HL-60/S4 treated with phorbol 12-myristate 13-acetate at 8.2 ng/mL for 4 days and 3 days (cell line): Measurements from ENCODE around the gene MSANTD3.
"Not testable (repeated sequence)": the region's sequence is repeated elsewhere in the genome, so short reads cannot be mapped to it uniquely, and the experiment has no call there.

Experiments
- in situ Hi-C: fragments of 300-500 bp; cut with MboI; formaldehyde crosslinking; loops from 2 replicates; pipeline ENCODE4 v1.15.0; 2022; ENCODE audit warnings: low sequenced_read_pairs

MSANTD3 gene

DNA sequence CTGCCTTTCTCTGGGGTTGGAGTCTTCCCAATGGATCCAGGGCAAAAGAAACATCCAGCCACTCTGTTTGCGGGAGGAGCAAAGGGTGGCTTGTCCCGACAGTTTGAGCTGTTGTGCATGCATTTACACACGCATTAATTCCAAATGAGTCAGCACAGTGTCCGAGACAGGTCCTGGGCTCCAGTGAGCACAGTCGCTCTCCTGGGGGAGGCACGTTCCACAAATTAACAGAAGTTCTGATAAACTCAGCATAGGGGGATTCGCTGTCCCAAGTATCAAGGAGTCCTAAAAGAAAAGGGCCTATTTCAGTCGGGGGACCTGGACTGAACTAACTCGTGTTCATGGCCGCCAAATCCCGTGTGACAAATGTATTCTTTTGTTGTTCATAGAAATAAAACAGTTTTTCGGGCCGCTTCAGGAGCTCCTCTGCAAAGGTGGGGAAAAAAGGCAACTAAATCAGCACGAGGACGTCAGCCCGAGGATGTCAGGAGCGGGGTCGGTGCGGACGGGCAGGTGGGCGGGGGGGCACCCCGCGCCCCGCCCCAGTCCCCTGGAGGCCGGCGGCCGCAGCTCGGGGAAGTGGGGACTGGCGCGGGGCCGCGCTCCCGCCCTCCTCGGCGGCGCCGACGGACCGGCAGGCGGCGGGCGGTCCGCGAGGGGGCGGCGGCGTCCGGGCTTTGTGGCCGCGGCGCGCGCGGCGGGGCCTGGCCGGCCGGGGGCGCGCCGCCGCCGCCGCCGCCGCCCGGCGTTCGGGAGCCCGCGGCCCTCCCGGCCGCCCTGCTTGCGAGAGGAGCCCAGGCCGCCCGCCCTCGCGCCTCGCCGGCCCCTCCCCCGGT is at the start of gene MSANTD3:
Gene MSANTD3, plus strand, starts transcription at position 614 of the 836 bp plus-strand sequence. CDS start 14,796 bp downstream, outside the sequence.
- in situ Hi-C loops = no loop called here

DNA sequence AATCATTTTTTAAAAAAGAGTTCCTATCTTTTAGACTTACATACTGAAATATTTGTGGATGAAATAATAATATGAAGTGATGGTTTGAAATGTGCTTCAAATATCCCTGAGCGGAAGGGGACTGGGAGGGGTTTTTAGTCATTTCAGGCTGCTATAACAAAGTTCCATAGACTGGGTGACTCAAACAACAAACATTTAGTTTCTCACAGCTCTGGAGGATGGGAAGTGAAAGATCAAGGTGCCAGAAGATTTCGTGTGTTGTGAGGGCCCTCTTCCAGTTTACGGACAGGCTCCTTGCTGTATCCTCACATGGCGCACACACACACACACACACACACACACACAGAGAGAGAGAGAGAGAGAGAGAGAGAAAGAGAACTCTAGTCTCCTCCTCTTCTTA is 47.1 kb upstream of the MSANTD3 start:
- in situ Hi-C loops = no loop called here

- in situ Hi-C loops = not testable (repeated sequence)
Observed at GRCh38 chr9:100392989-100393388, 34.0 kb upstream of the MSANTD3 start.

DNA sequence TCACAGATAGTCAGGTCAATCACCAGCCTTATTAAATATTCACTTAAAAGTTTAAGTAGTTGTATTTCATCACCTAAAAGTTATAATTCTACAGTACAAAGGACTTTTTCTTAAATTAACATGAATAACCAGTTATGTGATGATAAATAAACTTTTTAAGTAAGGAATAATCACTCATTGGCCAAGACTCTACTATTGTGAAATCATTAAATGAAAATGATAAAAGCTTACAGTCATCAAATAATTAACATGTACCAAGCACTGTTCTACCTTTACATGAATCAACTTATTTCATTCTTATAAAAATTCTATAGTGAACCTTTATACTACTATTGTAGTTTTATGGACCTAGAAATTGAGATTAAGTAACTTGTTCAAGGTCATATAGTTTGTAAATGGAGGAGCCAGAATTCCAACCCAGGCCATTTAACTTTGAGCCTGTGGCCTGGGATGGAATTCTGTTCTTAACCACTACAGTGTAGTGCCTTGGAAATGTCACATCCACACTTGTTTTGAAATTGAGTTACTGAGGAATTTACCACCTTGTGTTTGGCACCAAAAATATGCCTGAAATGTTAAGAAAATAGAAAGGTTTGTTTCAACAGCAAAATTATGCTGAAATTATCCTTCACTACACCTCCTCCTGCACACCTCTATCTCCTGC is 32.8 kb upstream of the MSANTD3 start:
- in situ Hi-C loops = no loop called here

- in situ Hi-C loops = no loop called here
Observed at GRCh38 chr9:100394816-100395215, 32.1 kb upstream of the MSANTD3 start.

- in situ Hi-C loops = no loop called here
Observed at GRCh38 chr9:100396769-100397168, 30.2 kb upstream of the MSANTD3 start.

DNA sequence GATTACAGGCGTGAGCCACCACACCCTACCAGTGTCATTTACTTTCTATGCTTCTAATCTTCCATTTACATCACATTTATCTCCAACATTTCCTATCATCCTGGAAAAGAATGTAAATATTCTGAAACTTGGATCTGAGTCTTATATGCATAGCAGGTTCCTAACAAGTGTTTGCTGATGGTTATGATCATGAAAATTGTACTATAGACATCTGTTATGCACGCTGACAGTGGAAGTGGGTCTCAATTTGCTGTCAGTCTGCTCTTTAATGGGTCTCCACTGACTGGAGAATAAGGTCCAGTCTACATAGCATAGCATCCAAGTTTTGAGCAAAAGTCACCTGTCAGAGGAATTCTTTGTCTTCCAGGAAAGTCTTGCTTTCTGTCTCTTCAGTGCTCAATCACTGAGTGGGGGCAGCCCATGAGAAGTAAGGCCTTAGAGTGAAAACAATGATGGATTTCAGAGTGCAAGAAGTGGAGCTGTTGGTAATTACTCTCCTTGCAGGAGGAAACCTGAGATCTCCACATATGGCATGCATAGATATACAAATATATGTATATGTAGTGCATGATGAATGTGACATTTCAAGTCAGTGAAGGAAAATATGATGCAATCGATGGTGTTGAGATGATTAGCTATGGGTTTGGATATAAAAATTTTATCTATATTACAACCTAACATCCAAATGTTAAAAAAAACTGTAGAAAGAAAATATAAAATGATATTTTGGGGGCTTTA is 29.2 kb upstream of the MSANTD3 start:
- in situ Hi-C loops = no loop called here

- in situ Hi-C loops = no loop called here
Observed at GRCh38 chr9:100401042-100401441, 25.9 kb upstream of the MSANTD3 start.

- in situ Hi-C loops = no loop called here
Observed at GRCh38 chr9:100406962-100407361, 20.0 kb upstream of the MSANTD3 start.

- in situ Hi-C loops = no loop called here
Observed at GRCh38 chr9:100408546-100409175, 18.3 kb upstream of the MSANTD3 start.

DNA sequence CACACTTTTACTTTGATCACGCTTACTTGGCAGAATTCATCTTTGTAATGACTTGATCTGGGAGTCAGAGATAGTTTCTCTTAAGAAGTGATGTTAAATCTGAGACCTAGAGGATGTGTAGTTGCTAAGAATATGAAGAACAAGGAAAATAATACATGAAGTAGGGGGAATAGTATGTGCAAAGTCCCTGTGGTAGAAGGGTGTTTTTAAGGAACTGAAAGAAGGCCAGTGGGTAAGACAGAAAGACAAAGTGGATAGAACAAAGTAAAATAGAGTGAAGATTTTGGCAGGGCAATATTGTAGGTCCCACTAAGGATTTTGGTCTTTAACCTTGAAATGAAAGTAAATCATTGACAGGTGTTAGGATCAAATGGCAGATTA is 17.8 kb upstream of the MSANTD3 start:
- in situ Hi-C loops = no loop called here

DNA sequence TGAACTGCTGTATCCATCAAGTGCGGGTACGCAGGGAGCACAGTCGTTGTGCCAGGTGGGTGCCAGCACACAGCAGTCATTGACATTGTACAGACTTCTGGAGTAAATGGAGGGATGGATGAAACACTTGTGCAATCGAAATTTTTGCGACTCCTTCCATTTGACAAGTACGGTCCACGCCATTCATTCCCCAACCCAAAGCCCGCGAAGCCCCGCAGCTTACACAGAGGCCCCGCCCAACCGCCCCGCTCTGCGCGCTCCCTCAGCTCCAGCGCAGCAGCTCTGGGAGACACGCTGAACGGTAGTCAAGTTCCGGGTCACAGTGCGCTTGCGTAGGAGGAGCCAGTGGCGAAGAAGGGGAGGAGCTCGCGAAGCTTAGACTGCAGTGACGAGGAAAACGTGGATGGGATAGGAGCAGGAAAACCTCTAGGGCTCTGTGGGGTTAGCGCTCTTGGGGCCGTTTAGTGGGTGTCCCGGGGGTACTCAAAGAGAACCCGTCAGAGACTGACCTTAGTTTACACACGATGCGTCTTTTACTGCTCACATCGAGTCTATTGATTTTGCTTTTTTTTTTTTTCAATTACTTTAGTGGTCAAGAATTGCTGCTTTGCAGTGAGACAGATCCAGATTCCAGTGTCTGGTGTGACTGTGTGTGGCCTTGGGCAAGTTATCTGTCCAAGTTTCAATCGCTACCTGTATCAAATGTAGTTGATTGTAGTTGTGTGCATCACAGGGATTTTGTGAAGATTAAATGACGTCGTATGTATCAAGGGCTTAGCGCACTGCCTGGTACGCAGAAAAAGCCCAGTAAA is 15.3 kb upstream of the MSANTD3 start:
- in situ Hi-C loops = no loop called here

DNA sequence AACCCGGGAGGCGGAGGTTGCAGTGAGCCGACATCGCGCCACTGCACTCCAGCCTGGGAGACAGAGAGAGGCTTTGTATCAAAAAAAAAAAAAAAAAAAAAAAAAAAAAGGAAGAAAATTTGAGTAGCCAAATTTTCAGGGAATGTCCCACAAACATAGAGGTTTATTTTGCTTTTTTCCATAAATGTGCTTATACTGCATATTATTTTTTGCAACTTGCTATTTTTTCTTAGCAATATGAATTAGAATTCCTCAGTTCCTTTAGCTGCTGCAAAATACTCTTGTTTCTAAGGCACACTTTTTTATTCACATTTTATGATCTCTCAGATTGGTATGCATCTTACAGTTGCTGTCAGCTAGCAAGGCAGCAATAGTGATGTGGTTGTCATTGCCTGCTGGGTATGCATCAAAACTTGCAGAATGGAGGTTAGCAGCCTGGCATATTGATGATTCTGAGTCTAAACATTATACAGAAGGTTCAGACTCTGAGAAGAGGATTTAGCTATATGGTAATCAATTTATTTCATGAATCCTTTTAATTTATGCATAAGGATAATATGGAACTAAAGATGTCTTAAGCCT is 13.0 kb upstream of the MSANTD3 start:
- in situ Hi-C loops = no loop called here

DNA sequence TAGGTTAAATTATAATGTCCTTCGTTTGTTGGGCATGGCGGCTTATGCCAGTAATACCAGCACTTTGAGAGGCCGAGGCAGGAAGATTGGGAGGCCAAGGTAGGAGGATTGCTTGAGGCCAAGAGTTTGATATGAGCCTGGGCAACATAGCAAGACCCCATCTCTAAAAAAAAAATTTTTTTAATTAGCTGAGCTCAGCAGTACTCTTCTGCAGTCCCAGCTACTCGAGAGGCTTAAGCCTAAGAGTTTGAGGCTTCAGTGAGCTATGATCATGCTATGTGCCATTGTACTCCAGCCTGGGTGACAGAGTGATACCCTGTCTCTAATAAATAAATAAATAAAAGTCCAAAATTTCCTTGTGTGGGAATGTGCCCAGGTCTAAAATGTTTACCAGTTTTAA is 9.1 kb upstream of the MSANTD3 start:
- in situ Hi-C loops = no loop called here

DNA sequence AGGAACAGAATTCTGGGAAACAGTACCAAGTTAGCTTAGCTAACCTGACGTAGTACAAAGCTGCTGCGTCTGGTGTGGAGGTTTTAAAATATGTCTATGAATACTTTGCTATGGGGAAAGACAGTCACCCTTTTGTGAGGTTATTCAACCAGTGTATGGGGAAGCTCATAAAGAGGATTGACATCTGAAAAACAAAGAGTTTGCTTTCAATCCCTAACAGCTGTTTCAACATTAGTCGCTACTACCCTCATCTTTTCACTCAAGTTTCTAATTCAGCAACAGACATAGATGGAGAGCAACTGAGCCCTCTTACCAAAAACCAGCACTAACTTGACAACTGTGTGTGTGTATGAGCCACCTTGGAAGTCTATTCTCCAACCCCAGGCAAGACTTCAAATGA is 7.8 kb upstream of the MSANTD3 start:
- in situ Hi-C loops = no loop called here

GRCh38 chr9:100421116-100421515 is 5.8 kb upstream of the MSANTD3 start:
- in situ Hi-C loops = not testable (repeated sequence)

DNA sequence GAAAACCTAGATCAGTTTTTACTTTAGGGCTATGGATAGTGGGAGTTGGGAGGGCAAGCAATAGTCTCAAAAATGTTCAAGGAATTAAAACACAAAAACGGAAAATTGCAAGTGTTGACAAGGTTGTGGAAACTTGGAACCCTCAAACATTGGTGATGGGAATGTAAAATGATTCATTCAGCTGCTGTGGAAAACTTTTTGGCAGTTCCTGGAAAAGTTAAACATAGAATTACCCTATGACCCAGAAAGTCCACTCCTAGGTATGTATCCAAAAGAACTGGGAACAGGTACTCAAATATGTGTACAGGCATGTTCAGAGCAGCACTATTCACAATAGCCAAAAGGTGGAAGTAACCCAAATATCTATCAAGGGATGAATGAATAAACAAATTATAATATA is 1.2 kb upstream of the MSANTD3 start:
- in situ Hi-C loops = no loop called here

- in situ Hi-C loops = no loop called here
Observed at GRCh38 chr9:100426189-100426529, 784 bp upstream of the MSANTD3 start.

DNA sequence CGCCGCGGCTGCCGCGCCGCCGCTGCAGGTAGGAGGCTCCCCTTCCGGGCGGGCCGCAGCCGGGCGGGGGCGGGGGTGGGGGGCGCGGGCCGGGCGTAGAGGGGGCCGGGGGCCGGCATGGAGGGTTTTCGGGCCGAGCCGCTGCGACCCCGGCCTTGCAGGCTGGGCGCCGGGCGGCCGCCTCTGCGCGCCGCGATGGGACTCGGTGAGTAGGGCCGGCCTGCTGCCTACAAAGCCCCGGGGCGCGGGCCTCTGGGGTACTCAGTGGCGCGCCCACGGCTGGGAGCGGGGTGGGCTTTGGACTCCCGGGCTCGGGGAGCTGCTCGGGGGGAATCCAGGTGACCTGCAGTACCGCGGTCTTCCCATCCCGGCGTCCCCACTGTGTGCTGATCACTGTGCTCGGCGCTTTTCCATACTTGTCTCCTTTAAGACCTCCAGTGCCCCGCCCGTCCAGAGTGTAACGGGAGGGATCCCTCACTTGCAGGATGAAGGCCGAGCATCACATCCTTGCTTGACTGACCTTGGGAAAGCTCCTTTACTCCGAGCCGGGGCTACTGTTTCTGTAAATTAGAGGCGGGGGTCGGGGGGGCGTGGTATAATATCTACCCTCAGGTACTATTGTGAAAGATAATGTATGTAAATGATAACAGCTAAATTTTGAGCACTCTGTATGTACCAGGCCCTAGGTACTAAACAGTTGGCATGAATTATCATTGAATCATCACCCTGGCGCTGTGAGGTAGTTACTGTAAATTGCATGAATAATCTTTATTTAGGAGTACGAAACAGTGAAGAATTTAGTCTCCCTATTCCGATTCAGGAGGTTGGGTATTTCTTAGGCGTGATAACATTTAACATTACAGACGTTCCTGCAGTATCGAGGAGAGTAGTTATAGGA is 672 bp downstream of the MSANTD3 start:
- in situ Hi-C loops = no loop called here
